Measurements from ENCODE around the gene TRHDE.
A peak's percentile ranks its signal among the peaks of the same experiment; 100 is the strongest.

The TRHDE gene

DNA sequence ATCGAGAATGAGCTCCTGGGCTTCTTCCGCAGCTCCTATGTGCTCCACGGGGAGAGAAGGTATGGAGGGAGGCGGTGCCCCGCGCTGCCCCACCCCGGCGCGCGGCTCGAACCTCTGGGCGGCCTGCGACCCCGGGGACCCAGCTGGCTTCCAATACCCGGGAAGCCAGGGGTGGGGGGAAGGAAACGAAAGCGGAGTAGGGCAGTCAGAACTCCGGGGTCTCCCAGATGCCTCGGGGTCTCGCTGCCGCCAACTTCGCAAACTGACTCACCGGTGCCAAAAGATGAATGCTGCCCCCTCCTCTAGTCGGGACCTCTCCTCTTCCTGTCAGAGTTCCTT is 1.3 kb downstream of the TRHDE start:
- no peak for DNase-seq (ENCODE audit: low read depth)

- no peak for DNase-seq (ENCODE audit: low read depth)
Observed at GRCh38 chr12:72273851-72274351, 1.7 kb downstream of the TRHDE start.

- DNase-seq (ENCODE audit: low read depth): peak; percentile 75
Observed at GRCh38 chr12:72274931-72275330, 2.8 kb downstream of the TRHDE start.

- DNase-seq (ENCODE audit: low read depth): no peak
Observed at GRCh38 chr12:72275526-72275925, 3.4 kb downstream of the TRHDE start.

DNA sequence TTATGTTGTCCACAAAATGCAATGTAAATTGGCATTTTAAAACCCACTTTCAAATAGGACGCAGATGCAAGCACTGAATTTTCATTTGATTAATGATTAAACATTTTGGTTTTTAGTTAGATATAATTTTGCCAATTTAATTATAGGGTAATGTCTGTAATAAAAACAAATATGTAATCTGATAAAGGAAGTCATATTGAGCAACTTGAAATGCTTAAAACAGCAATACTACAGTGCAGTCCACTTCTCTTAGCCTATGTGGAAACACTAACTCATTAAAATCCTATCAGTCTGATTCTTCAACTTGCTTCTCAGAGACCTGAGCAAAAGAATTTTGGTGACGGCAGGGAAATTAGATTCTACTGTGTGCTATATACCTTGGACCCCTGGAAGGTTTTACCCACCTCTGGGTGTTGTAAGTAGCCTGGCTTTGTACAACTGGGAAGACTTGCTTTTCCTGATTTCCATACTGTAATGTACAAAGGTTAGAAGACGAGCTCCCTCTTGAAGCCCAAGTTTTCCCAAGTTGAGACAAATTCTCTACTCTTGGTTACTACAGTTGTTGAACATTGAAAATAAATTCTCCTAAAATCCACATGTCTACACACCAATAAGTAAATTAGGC is 4.1 kb downstream of the TRHDE start:
- no peak for DNase-seq (ENCODE audit: low read depth)

GRCh38 chr12:72277415-72277814 is 5.2 kb downstream of the TRHDE start:
- no peak for DNase-seq (ENCODE audit: low read depth)

DNA sequence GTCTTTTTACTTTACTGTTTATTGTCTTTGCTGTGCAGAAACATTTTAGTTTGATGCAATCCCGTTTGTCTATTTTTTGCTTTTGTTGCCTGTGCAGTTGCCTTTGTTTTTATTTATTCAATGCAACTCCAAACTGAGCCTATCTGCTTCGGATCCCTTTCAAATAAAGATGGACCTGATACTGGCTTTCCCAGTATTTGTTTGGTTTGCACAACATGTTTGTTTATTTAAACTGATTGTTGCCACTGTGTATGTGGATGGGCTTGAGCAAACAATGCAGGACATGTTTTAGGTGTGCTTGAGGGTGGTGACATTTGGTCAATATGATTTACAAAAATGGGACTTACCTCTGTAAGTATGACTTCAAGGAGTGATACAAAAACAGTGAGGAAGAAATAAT is 6.7 kb downstream of the TRHDE start:
- no peak for DNase-seq (ENCODE audit: low read depth)

DNA sequence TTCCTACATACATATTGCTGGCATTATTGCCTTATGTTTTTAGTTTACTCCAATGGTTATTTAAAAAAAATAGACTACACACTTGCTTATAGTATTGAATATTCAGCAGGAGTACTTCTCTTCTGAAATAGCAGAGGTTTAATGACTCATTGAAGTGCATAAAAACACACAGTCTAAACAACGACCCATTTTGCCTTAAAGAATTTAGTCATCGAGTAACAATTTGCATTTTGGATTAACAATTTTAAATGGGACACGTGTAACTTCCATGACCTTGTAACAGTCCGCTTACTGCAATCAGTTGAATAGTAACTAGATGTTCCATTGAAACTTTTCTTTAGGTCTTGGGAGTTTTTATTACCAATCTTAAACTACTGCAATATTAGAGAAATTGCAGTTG is 9.0 kb downstream of the TRHDE start:
- peak; percentile 15 for DNase-seq (ENCODE audit: low read depth)

GRCh38 chr12:72282721-72283120 is 10.6 kb downstream of the TRHDE start:
- DNase-seq (ENCODE audit: low read depth): no peak

- DNase-seq (ENCODE audit: low read depth): no peak
Observed at GRCh38 chr12:72285861-72286260, 13.7 kb downstream of the TRHDE start.

- no peak for DNase-seq (ENCODE audit: low read depth)
Observed at GRCh38 chr12:72286526-72286925, 14.4 kb downstream of the TRHDE start.

- no peak for DNase-seq (ENCODE audit: low read depth)
Observed at GRCh38 chr12:72288436-72288835, 16.3 kb downstream of the TRHDE start.

- no peak for DNase-seq (ENCODE audit: low read depth)
Observed at GRCh38 chr12:72288911-72289310, 16.7 kb downstream of the TRHDE start.

DNA sequence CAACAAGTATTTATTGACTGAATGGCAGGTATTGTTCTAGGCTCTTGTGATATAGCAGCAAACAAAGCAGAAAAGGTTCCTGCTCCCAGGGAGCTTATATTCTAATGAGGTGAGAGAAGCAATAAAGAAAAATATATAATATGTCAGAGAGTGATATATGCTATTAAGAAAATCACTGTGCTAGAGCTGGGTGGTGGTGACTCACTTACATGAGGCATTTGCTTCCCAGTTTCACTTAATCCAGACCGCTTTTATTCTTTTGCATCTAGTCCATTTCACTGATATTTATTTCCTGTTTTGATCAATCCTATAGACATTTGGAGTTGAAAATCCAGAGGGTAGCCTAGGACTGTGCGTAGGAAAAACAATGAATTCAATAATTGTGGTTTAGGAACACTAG is 17.5 kb downstream of the TRHDE start:
- no peak for DNase-seq (ENCODE audit: low read depth)

GRCh38 chr12:72291175-72291574 is 19.0 kb downstream of the TRHDE start:
- no peak for DNase-seq (ENCODE audit: low read depth)

DNA sequence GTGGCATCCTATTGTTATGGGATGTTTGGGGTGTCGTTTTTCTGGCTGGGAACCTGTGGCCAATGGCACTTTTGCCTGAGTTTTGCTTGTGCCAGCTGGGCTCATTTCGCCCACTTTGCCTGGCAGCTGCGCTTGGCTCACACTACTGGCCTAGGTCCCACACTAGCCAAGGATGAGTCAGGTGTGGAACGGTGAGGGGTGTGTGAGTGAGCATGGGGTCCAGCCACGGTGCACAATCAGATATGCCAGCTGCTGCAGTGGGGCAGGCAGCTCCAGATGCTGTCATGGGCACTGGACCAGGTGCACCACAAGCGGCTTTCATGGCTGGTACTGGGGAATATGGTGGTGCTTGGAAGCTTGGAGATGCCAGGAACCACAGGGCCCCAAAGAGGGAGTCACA is 21.5 kb downstream of the TRHDE start:
- no peak for DNase-seq (ENCODE audit: low read depth)

- DNase-seq (ENCODE audit: low read depth): no peak
Observed at GRCh38 chr12:72295101-72295500, 22.9 kb downstream of the TRHDE start.

DNA sequence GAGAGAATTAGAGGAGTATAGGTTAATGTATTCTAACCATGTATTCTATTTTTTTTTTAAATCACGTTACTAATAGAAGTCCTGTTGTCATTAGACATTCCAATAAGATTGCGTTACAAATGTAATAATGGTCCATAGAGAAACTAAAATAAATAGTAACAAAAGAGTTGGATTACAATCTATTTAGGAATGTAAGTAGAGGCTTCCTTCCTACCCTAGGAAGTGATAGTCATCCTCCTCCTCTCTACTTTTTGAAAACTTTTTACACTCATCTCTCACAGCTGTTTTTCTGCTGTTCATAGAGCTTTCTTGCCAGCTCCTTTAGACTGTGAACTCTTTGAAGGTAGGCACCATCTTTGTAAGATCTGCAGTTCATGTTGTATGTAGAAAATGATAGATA is 23.6 kb downstream of the TRHDE start:
- DNase-seq (ENCODE audit: low read depth): no peak

DNA sequence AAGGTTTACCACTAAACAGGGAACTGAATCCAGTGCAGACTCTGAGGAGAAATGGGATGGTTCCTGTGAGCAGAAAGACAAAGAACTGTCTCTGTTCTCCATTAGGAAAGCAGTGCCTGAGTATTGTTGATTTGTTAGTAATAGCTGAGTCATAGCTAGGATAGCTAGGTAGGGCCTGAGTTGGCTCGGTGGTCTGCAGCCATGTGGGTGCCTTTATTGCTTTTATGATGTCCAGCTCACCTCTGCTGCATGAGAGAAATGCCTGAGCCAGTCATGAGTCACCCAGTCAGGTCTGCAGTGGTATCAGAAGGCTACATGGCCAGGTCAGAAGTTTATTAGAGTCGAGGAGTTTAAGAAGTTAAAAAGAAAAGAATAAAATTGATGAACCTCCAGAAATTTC is 24.2 kb downstream of the TRHDE start:
- peak; percentile 10 for DNase-seq (ENCODE audit: low read depth)

GRCh38 chr12:72297666-72298065 is 25.5 kb downstream of the TRHDE start:
- no peak for DNase-seq (ENCODE audit: low read depth)

DNA sequence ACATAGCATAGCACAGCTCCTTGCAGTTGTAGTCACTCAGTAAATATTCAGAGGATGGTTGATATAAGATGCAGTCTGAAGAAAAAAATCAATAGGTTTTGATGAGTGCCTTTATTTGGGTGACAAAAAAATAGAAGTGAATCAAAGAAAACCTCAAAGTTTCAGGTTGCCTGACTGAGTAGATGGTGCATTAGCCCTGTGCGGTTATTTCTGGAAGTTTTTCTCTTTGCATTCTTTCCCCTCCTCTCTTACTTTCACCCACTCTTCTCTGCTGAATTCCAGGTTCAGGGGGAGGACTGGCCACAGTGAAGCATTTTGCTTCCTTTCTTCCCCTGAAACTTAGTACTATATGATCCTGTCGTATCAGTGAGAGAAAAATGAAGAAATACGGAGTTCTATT is 28.6 kb downstream of the TRHDE start:
- no peak for DNase-seq (ENCODE audit: low read depth)

GRCh38 chr12:72304751-72305150 is 32.6 kb downstream of the TRHDE start:
- no peak for DNase-seq (ENCODE audit: low read depth)

DNA sequence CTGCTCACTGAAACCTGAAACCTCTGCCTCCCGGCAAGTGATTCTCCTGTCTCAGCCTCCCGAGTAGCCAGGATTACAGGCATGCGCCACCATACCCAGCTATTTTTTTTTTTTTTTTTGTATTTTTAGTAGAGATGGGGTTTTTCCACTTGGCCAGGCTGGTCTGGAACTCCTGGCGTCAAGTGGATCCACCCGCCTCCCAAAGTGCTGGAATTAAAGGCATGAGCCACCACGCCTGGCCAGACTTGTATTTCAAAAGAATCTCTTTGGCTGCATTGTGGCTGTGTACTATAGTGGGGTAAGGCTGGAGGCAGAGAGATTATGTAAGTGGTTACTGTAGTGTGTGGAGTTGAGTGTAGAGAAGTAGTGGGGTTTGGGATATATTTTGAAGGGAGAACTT is 35.1 kb downstream of the TRHDE start:
- no peak for DNase-seq (ENCODE audit: low read depth)

GRCh38 chr12:72311946-72312345 is 39.8 kb downstream of the TRHDE start:
- DNase-seq (ENCODE audit: low read depth): no peak

DNA sequence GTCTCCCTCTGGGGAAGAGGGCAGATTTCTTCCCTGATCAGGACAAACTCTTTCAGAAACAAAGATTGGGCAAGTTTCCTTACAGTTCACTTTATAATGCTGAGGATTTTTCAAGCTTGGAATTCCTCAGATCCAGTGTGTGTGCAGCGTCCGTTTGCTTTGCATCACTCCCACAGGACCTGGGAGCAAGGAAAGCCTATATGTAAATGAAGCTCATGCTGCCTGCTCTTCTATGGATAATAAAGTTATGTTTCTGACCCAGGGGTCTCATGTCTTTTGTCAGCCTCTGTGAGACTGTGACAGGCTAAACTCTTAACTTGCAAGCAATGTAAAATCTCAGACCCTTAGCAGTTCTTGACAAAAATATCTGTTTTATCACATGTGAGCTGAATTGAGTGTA is 41.6 kb downstream of the TRHDE start:
- peak; percentile 1 for DNase-seq (ENCODE audit: low read depth)
